HEK293 (cell line): Measurements from ENCODE around the gene LIMS3.
"Not testable (repeated sequence)": the region's sequence is repeated elsewhere in the genome, so short reads cannot be mapped to it uniquely, and the experiment has no call there.

Experiments
- CTCF ChIA-PET: fragments of 350-600 bp; formaldehyde crosslinking; extraction: SDS; loops from one replicate; lab custom pipeline; 2021; ENCODE audit warnings: antibody characterized with exemption; lab: Yijun Ruan, JAX
- POLR2A ChIA-PET: fragments of 300-600 bp; formaldehyde crosslinking; extraction: SDS; loops from one replicate; lab custom pipeline; 2020; ENCODE audit warnings: antibody characterized with exemption, inconsistent platforms; lab: Yijun Ruan, JAX
- H3K27ac ChIP-seq: fragments of 200-500 bp; sonication (Bioruptor generic); 2 replicates; pipeline ENCODE4 v1.5.1; 2014; ENCODE audit warnings: low read depth, low read length, control low read depth, inconsistent platforms; ENCODE audit errors: extremely low read depth
- H3K36me3 ChIP-seq, 2 experiments: fragments of 200-500 bp in 1 of 2; sonication (Bioruptor generic) in 1 of 2; 1 replicate in 1 of 2; 2 replicates in 1 of 2; pipeline ENCODE4 v1.5.1; 2014 to 2017; ENCODE audit warnings: inconsistent platforms in 2 of 2, low read length in 2 of 2; ENCODE audit not compliant: control insufficient read depth in 2 of 2, insufficient read depth in 1 of 2
- H3K4me1 ChIP-seq: fragments of 200-500 bp; sonication (Bioruptor generic); 2 replicates; pipeline ENCODE4 v1.5.1; 2014; ENCODE audit warnings: mild to moderate bottlenecking, low read length, inconsistent platforms; ENCODE audit not compliant: control insufficient read depth, insufficient read depth
- H3K4me3 ChIP-seq: 2 replicates; pipeline ENCODE4 v1.5.1; 2011; ENCODE audit warnings: low read depth, mild to moderate bottlenecking, control low read depth, low read length, moderate library complexity
- H3K9me3 ChIP-seq: fragments of 200-500 bp; sonication (Bioruptor generic); 2 replicates; pipeline ENCODE4 v1.5.1; 2014; ENCODE audit warnings: low read depth, low read length, inconsistent platforms; ENCODE audit not compliant: control insufficient read depth, insufficient read depth

Gene LIMS3

DNA sequence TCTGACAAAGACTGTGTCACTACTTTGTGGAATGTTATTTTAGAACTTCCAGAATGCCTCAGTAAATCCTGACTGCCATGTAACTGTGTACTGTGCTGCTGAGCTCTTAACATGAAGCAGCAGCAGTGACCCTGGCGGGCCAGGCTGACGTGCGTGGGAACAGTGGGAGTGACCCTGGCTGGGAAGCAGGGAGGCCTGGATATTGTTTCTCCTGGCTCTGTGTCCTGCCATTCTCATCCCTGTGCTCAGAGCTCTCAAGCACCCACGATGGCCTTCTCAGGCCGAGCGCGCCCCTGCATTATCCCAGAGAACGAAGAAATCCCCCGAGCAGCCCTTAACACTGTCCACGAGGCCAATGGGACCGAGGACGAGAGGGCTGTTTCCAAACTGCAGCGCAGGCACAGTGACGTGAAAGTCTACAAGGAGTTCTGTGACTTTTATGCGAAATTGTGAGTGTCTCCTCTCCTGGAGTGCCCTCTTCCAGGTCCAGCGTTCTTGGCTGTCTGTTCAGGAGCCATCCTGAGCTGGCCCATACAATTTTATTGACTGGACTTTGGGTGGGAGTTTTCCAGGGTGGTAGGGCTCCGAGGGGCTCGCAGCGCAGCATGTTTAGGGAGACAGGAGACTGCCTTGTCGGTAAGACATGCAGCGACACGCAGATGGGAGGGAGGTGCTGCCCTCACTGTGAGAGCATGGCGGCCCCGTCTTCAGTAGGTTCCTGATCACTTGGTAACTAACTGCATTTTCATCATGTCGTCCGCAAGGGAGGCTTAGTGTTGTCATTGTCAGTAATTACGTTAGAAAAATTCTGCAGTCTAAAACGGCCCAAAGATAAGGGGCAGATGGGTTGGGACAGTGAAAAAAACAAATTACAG is at the start of gene LIMS3:
LIMS3 (plus strand) TSS at position 227 of the 875 bp plus-strand sequence; CDS start at position 268, 41 bp downstream.
- H3K9me3 ChIP-seq, H3K27ac ChIP-seq, H3K36me3 ChIP-seq, CTCF ChIA-PET, POLR2A ChIA-PET, H3K4me1 ChIP-seq, H3K4me3 ChIP-seq: not testable (repeated sequence)

GRCh38 chr2:109871129-109871751 is 27.2 kb upstream of the LIMS3 start:
- CTCF ChIA-PET, H3K27ac ChIP-seq, POLR2A ChIA-PET, H3K4me1 ChIP-seq, H3K36me3 ChIP-seq, H3K9me3 ChIP-seq, H3K4me3 ChIP-seq: not testable (repeated sequence)

- H3K9me3 ChIP-seq, H3K4me1 ChIP-seq, H3K4me3 ChIP-seq, H3K36me3 ChIP-seq, CTCF ChIA-PET, POLR2A ChIA-PET, H3K27ac ChIP-seq: not testable (repeated sequence)
Observed at GRCh38 chr2:109876625-109877024, 21.9 kb upstream of the LIMS3 start.

DNA sequence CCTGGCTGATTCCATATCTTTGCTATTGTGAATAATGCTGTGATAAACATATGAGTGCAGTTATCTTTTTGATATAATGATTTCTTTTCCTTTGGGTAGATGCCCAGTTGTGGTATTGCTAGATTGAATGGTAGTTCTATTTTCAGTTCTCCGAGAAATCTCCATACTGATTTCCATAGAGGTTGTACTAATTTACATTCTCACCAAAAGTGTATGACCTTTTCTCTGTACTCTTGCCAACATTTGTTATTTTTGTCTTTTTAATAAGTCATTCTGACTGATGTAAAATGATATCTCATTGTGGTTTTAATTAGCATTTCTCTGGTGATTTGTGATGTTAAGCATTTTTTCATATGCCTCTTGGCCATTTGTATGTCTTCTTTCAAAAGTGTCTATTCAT is 16.4 kb upstream of the LIMS3 start:
- H3K36me3 ChIP-seq, H3K4me3 ChIP-seq, POLR2A ChIA-PET, H3K27ac ChIP-seq, H3K4me1 ChIP-seq, CTCF ChIA-PET, H3K9me3 ChIP-seq: not testable (repeated sequence)

- CTCF ChIA-PET, H3K9me3 ChIP-seq, H3K4me3 ChIP-seq, H3K27ac ChIP-seq, H3K4me1 ChIP-seq, POLR2A ChIA-PET, H3K36me3 ChIP-seq: not testable (repeated sequence)
Observed at GRCh38 chr2:109888414-109888813, 10.1 kb upstream of the LIMS3 start.

DNA sequence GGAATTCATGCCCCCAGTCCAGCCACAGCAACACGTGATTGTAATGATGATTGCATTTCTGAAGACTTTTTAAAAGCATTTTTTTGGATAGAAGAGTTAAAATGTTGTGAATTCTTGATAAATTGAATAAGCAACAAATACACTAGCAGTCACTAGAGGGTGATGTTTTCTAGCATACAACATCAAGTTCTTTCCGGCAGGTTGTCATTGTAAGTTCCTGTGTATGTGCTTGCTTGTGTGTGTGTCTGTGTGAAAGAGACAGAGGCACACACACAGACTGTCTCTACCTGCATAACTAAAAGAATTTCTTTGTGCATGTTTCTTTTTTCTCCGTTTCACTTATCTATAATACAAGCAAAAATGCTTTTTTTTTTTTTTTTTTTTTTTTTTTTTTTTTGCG is 8.6 kb upstream of the LIMS3 start:
- CTCF ChIA-PET, H3K4me3 ChIP-seq, H3K4me1 ChIP-seq, H3K27ac ChIP-seq, POLR2A ChIA-PET, H3K36me3 ChIP-seq, H3K9me3 ChIP-seq: not testable (repeated sequence)

DNA sequence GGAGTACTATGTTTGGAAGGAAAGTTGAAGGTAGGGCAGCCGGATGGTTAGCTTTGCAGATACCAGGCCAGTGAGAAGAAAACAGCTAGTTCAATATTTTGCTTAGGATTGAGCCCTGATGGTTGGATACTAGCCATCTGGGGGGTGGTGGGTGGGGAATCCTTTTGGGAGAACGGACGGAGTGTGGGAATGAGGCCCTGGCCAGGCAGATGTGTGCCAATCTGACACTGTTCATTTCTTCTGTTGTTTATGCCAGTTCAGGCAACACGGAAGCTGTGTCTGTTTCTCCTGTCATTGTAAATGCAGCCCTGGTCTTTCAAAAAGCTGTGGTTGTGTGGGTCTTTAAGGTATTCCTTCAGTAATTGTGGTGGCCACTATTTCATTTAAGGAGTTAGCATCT is 7.5 kb upstream of the LIMS3 start:
- H3K4me3 ChIP-seq, H3K9me3 ChIP-seq, POLR2A ChIA-PET, H3K4me1 ChIP-seq, CTCF ChIA-PET, H3K36me3 ChIP-seq, H3K27ac ChIP-seq: not testable (repeated sequence)

GRCh38 chr2:109893736-109894135 is 4.8 kb upstream of the LIMS3 start:
- POLR2A ChIA-PET, H3K9me3 ChIP-seq, H3K4me3 ChIP-seq, H3K4me1 ChIP-seq, CTCF ChIA-PET, H3K27ac ChIP-seq, H3K36me3 ChIP-seq: not testable (repeated sequence)

DNA sequence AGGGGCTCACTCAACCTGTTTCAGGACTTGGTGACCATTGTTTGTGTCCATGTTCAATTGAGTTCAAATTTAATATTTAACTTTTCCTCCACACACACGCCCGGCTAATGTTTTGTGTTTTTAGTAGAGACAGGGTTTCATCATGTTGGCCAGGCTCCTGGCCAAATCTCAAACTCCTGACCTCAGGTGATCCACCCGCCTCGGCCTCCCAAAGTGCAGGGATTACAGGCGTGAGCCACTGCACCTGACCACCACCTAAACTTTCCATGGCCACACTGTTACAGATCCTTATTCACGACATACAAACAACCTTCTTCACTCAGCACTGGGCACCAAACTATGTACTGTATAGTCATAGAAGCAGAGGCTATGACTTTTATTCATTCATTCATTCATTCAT is 4.3 kb upstream of the LIMS3 start:
- H3K4me1 ChIP-seq, POLR2A ChIA-PET, CTCF ChIA-PET, H3K27ac ChIP-seq, H3K9me3 ChIP-seq, H3K36me3 ChIP-seq, H3K4me3 ChIP-seq: not testable (repeated sequence)

DNA sequence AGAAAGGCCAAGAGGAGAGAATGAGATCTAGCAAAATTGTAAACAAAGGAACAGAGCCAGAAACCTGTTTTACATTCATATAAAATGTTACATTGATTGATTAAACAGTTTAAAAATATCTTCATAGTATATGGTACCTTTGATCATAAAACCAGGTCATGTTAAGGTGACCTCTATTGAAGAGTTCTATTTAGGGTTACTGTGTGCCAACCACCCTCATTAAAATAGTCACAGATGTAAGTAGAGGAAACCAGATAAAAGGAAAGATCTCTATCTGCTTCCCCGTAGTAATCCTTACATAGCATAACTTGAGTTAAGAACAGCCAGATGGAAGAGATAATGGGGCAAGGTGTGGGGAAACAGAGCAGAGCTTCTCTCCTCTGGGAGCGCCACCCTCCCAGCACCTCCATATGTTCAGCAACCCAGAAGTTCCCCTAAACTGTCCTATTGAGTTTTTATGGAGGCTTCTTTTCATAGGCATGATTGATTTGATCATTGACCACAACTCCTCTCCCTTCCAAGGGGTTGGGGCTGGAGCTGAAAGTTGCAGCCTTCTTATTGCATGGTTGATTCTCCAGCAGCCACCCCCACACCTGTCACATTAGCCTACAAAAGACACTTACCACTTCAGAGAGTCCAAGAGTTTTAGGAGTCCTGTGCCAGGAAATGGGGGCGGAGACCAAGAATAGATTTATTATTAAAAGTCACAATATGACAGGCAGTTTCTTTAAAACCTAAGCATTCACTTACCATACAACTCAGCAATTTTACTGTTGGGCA is 3.2 kb upstream of the LIMS3 start:
- H3K36me3 ChIP-seq, H3K9me3 ChIP-seq, H3K27ac ChIP-seq, H3K4me3 ChIP-seq, CTCF ChIA-PET, H3K4me1 ChIP-seq, POLR2A ChIA-PET: not testable (repeated sequence)

GRCh38 chr2:109896212-109896611 is 2.3 kb upstream of the LIMS3 start:
- H3K4me1 ChIP-seq, CTCF ChIA-PET, H3K36me3 ChIP-seq, H3K27ac ChIP-seq, H3K4me3 ChIP-seq, POLR2A ChIA-PET, H3K9me3 ChIP-seq: not testable (repeated sequence)
